GM21717 (cell line): ENCODE results near the gene AKT2.
A peak's percentile ranks its signal among the peaks of the same experiment; 100 is the strongest.
"Not testable (repeated sequence)": the region's sequence is repeated elsewhere in the genome, so short reads cannot be mapped to it uniquely, and the experiment has no call there.

Experiments used
- ATAC-seq: cut with Tn5 transposase; IDR thresholded peaks from one replicate; pipeline ENCODE4 v1.9.1; 2021; ENCODE audit warnings: mild to moderate bottlenecking, moderate library complexity; ENCODE audit not compliant: unreplicated experiment

AKT2 gene

GRCh38 chr19:40284501-40285352 lies at the start of gene AKT2:
Gene AKT2 (minus strand): TSS chr19:40285345. CDS start chr19:40265267, 20,078 bp downstream.
- peak; percentile 25 for ATAC-seq

- not testable (repeated sequence) for ATAC-seq
Measured at GRCh38 chr19:40333083-40333482, 47.9 kb upstream of the AKT2 start.

GRCh38 chr19:40332669-40333068 lies 47.5 kb upstream of the AKT2 start:
- ATAC-seq = no peak

- no peak for ATAC-seq
Measured at GRCh38 chr19:40331052-40331451, 45.9 kb upstream of the AKT2 start.

- ATAC-seq = no peak
Measured at GRCh38 chr19:40326201-40326600, 41.1 kb upstream of the AKT2 start.

GRCh38 chr19:40323705-40324104 lies 38.6 kb upstream of the AKT2 start:
- ATAC-seq = no peak

- ATAC-seq = no peak
Measured at GRCh38 chr19:40322951-40323615, 37.9 kb upstream of the AKT2 start.

GRCh38 chr19:40322271-40322610 lies 37.1 kb upstream of the AKT2 start:
- no peak for ATAC-seq

- ATAC-seq = no peak
Measured at GRCh38 chr19:40321566-40322270, 36.6 kb upstream of the AKT2 start.

- ATAC-seq = no peak
Measured at GRCh38 chr19:40321076-40321475, 35.9 kb upstream of the AKT2 start.

GRCh38 chr19:40320558-40320935 lies 35.4 kb upstream of the AKT2 start:
- no peak for ATAC-seq

GRCh38 chr19:40317338-40317737 lies 32.2 kb upstream of the AKT2 start:
- ATAC-seq = no peak

- ATAC-seq = no peak
Measured at GRCh38 chr19:40315812-40316470, 30.8 kb upstream of the AKT2 start.

GRCh38 chr19:40314656-40315055 lies 29.5 kb upstream of the AKT2 start:
- ATAC-seq = no peak

GRCh38 chr19:40313229-40313983 lies 28.3 kb upstream of the AKT2 start:
- no peak for ATAC-seq

GRCh38 chr19:40312533-40312932 lies 27.4 kb upstream of the AKT2 start:
- ATAC-seq = no peak

- no peak for ATAC-seq
Measured at GRCh38 chr19:40309666-40310065, 24.5 kb upstream of the AKT2 start.

GRCh38 chr19:40305403-40305802 lies 20.3 kb upstream of the AKT2 start:
- no peak for ATAC-seq

- ATAC-seq = no peak
Measured at GRCh38 chr19:40304306-40304705, 19.2 kb upstream of the AKT2 start.

- ATAC-seq = no peak
Measured at GRCh38 chr19:40303765-40304164, 18.6 kb upstream of the AKT2 start.
